Activated CD8-positive, alpha-beta memory T cell treated with anti-CD3 and anti-CD28 coated beads for 36 hours (primary cell): ENCODE measurements around the gene MINDY3. TPM values are rescaled to one million over a fixed set of nuclear protein-coding genes. Genes with fewer than 3 reads are reported as not detected.
"Not testable (repeated sequence)": the region's sequence is repeated elsewhere in the genome, so short reads cannot be mapped to it uniquely, and the experiment has no call there.

Experiments
- CTCF ChIA-PET: fragments of 350-600 bp; sonication (Branson Sonifier 250); formaldehyde crosslinking; loops from one replicate; lab custom pipeline; 2021; ENCODE audit warnings: antibody characterized with exemption; lab: Charles Lee
- POLR2A ChIA-PET: fragments of 350-600 bp; sonication (Branson Sonifier 250); formaldehyde crosslinking; loops from one replicate; lab custom pipeline; 2021; ENCODE audit warnings: antibody characterized with exemption; lab: Charles Lee
- total RNA-seq, 2 experiments: library from RNA; stranded (reverse); gene quantifications; one replicate each; pipeline ENCODE4 v1.2.3, GENCODE V29; 2021

MINDY3 gene
- total RNA-seq, 2 experiments from 2014 or later, result 20.7 to 22.9 TPM

GRCh38 chr10:15859509-15859905 lies 800 bp downstream of the MINDY3 start:
- POLR2A ChIA-PET, result no interaction called here
- CTCF ChIA-PET, result no interaction called here

GRCh38 chr10:15858861-15859281 lies 1.4 kb downstream of the MINDY3 start:
- POLR2A ChIA-PET, result no interaction called here
- CTCF ChIA-PET, result no interaction called here

- ChIA-PET CTCF (interaction anchor here (0.7 kb wide), 1 partner anchor 9 kb away, joined by 5 read pairs; no protein-coding TSS in a partner anchor), POLR2A (no interaction called here)
These were observed 3.2 kb downstream of the MINDY3 start for GRCh38 chr10:15857107-15857575.

GRCh38 chr10:15856328-15857015 lies 3.8 kb downstream of the MINDY3 start:
- CTCF ChIA-PET, result interaction anchor here (0.7 kb wide), 1 partner anchor 8 kb away, joined by 5 read pairs; no protein-coding TSS in a partner anchor

GRCh38 chr10:15853800-15854199 lies 6.5 kb downstream of the MINDY3 start:
- CTCF ChIA-PET, result no interaction called here
- POLR2A ChIA-PET, result no interaction called here

More at GRCh38 chr10:15856328-15857015, 3.8 kb downstream of the MINDY3 start:
- POLR2A ChIA-PET, result no interaction called here

GRCh38 chr10:15852111-15852557 lies 8.2 kb downstream of the MINDY3 start:
- CTCF ChIA-PET, result no interaction called here
- POLR2A ChIA-PET, result no interaction called here

- CTCF ChIA-PET, POLR2A ChIA-PET: not testable (repeated sequence)
These were observed 9.8 kb downstream of the MINDY3 start for GRCh38 chr10:15850337-15850978.

- CTCF ChIA-PET, result no interaction called here
- POLR2A ChIA-PET, result no interaction called here
These were observed 11.0 kb downstream of the MINDY3 start for GRCh38 chr10:15849316-15849715.

- ChIA-PET CTCF (no interaction called here), POLR2A (no interaction called here)
These were observed 12.8 kb downstream of the MINDY3 start for GRCh38 chr10:15847481-15847880.

GRCh38 chr10:15844517-15844916 lies 15.8 kb downstream of the MINDY3 start:
- ChIA-PET CTCF (no interaction called here), POLR2A (no interaction called here)

- CTCF ChIA-PET, result no interaction called here
- POLR2A ChIA-PET, result no interaction called here
These were observed 16.6 kb downstream of the MINDY3 start for GRCh38 chr10:15843695-15844094.

- CTCF ChIA-PET, result no interaction called here
- POLR2A ChIA-PET, result no interaction called here
These were observed 17.6 kb downstream of the MINDY3 start for GRCh38 chr10:15842556-15843169.

- ChIA-PET POLR2A (no interaction called here), CTCF (no interaction called here)
These were observed 18.6 kb downstream of the MINDY3 start for GRCh38 chr10:15841696-15842095.

GRCh38 chr10:15836807-15837206 lies 23.5 kb downstream of the MINDY3 start:
- ChIA-PET POLR2A (no interaction called here), CTCF (no interaction called here)

GRCh38 chr10:15829495-15829894 lies 30.8 kb downstream of the MINDY3 start:
- ChIA-PET POLR2A (no interaction called here), CTCF (no interaction called here)

- CTCF ChIA-PET, result no interaction called here
These were observed 35.8 kb downstream of the MINDY3 start for GRCh38 chr10:15824498-15824897.

GRCh38 chr10:15822131-15822530 lies 38.2 kb downstream of the MINDY3 start:
- ChIA-PET POLR2A (no interaction called here), CTCF (no interaction called here)

More at GRCh38 chr10:15824498-15824897, 35.8 kb downstream of the MINDY3 start:
- POLR2A ChIA-PET, result no interaction called here

- CTCF ChIA-PET, result no interaction called here
- POLR2A ChIA-PET, result no interaction called here
These were observed 39.1 kb downstream of the MINDY3 start for GRCh38 chr10:15821046-15821683.

- ChIA-PET POLR2A (no interaction called here), CTCF (interaction anchor here (0.6 kb wide), 1 partner anchor 85 kb away, joined by 3 read pairs; no protein-coding TSS in a partner anchor)
These were observed 42.8 kb downstream of the MINDY3 start for GRCh38 chr10:15817409-15818046.
